Activated CD8-positive, alpha-beta memory T cell treated with anti-CD3 and anti-CD28 coated beads, Interleukin-2, amount 50 U/mL, for 4 hours (primary cell): ENCODE measurements around the gene ADAM22.

ENCODE experiments used
- DNase-seq: peaks from one replicate; pipeline ENCODE4 v3.0.0-alpha.2; 2020

ADAM22 gene

GRCh38 chr7:88223265-88223664, 289.2 kb downstream of the ADAM22 start:
- no peak for DNase-seq

- DNase-seq: no peak
Measured at GRCh38 chr7:88224601-88225275, 290.7 kb downstream of the ADAM22 start.

GRCh38 chr7:88226201-88226600, 292.1 kb downstream of the ADAM22 start:
- no peak for DNase-seq

GRCh38 chr7:88226886-88227516, 292.9 kb downstream of the ADAM22 start:
- DNase-seq: no peak

GRCh38 chr7:88229302-88229995, 295.4 kb downstream of the ADAM22 start:
- no peak for DNase-seq

GRCh38 chr7:88230646-88231045, 296.6 kb downstream of the ADAM22 start:
- no peak for DNase-seq

GRCh38 chr7:88233828-88234227, 299.8 kb downstream of the ADAM22 start:
- no peak for DNase-seq

GRCh38 chr7:88239852-88240251, 305.8 kb downstream of the ADAM22 start:
- no peak for DNase-seq

GRCh38 chr7:88243345-88243909, 309.4 kb downstream of the ADAM22 start:
- DNase-seq: no peak

GRCh38 chr7:88244258-88244657, 310.2 kb downstream of the ADAM22 start:
- no peak for DNase-seq
